Activated T-cell treated with anti-CD3 and anti-CD28 coated beads for 4 hours (primary cell): ENCODE results near the gene IFITM10.

ENCODE experiments used
- DNase-seq: peaks from one replicate; pipeline ENCODE4 v3.0.0-alpha.2; 2020

The IFITM10 gene

DNA sequence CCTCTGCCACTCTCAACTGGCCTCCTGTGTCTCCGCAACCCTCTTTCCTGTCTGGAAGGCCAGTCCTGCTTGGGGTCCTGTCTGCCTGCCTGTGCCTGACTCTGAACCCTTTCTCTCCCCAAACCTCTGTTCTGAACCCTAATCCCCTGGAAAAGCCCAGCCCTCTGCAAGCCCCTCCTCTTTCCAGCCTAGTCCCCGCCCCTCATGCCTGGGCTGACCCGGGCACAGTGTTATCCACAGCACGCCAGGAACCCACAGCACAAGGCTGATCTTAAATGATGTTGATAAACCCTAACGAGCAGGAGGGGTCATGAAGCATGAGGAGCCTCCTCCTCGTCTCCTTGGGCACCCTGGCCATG is at the start of gene IFITM10:
TSS of gene IFITM10 (minus strand) at position 115 of the 359 bp plus-strand sequence. CDS start 153 bp downstream, outside the sequence.
- no peak for DNase-seq

DNA sequence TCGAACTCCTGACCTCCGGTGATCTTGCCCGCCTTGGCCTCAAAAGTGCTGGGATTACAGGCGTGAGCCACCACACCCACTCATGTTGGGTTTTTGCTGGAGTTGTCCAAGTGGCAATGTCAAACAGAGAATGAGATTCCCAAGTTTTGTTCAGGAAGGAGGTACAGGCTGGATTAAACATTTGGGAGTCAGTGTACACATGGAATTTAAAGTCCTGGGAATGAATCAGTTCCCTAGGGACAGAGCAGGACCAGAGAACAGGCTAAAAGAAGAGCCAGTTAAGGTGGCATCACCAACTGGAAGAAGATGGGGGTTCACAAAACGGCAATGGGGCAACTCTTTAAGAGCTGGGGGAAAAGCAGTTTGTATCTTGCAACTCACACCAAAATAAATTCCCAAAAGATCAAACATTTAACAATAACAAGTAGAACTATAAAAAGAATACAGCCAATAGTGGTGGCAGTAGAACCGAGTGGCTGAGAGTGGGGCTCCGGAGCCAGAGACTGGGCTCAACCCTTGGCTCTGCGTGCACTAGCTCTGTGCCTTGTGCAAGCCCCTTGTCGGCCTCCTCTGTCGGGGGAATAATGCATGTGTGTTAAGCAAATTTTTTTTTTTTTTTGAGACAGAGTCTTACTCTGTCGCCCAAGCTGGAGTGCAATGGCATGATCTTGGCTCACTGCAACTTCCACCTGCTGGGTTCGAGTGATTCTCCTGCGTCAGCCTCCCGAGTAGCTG is 47.2 kb upstream of the IFITM10 start:
- no peak for DNase-seq

DNA sequence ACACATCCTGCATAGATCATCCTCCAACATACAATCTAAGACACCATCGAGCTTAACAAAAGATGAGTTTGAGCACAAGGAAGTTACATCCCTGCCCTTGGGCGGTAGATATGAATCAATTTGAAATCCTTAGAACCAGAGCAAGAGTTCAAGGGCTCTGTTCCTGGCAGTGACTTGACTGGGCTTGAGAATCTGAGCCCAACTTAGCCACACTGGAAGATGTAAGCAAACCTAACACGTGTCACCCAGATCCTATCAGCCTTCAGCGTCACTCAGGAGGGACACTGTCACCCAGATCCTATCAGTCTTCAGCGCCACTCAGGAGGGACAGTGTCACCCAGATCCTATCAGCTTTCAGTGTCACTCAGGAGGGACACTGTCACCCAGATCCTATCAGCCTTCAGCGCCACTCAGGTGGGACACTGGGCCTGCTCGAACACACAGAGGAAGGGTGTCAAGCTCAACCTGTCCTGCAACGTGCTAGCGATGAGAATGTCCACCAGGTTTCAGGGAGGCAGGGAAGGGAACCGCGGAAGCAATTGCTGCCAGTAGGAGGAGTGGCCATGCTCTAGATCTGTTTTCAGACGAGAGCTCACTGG is 46.1 kb upstream of the IFITM10 start:
- DNase-seq: no peak

GRCh38 chr11:1793081-1793480 is 42.7 kb upstream of the IFITM10 start:
- DNase-seq: no peak

DNA sequence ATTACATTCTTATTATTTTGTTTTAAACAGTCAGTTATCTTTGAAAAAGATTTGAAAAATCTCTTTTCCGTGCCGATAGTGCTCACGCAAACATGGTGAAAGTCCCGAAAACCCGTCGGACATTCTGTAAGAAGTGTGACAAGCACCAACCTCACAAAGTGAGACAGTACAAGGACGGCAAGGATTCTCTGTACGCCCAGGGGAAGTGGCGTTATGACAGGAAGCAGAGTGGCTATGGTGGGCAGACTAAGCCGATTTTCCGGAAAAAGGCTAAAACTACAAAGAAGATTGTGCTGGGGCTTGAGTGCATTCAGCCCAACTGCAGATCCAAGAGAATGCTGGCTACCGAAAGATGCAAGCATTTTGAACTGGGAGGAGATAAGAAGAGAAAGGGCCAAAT is 42.1 kb upstream of the IFITM10 start:
- DNase-seq: no peak

- no peak for DNase-seq
These were observed 41.5 kb upstream of the IFITM10 start for GRCh38 chr11:1791912-1792311.

DNA sequence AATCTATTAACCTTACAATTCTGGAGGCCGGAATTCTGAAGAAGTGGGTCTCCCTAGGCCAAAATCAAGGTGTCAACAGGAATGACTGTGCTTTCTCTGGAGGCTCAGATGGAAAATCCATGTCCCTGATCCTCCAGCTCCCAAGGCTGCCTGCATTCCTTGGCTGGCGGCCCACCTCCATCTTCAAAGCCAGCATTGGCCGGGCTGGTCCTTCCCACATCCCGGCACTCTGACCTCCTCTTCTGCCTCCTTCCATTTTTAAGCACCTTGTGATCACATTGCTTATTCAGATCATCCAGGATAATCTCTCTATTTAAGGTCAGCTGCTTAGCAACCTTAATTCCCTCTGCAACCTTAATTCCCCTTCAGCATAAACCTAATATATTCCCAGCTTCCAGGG is 36.1 kb upstream of the IFITM10 start:
- DNase-seq: no peak

DNA sequence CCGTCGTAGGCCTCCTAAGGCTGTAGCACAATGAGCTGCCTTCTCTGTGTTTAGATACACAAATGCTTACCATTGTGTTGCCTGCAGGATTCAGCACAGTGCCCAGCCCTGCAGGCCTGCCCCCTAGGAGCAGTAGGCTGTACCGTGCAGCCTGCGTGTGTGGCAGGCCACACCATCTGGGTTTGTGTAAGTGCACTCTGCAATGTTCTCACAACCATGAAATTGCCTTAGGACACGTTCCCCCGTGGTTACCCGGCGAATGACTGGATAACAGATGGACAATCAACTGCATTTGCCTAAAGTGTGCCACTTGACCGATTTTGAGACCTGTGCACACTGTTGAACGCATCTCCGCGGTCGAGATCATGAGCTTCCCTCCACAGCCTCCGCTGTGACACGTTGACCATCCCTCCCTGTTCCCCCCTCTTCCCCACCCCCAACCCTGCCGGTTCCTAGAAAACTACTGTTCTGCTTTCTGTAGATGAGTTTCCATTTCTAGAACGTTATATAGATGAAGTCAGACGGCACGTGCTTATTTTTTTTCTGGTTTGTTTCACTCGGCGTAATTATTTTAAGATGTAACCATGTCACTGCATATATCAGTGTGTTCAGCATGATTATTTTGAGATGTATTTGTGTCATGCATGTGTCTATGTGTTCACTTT is 35.5 kb upstream of the IFITM10 start:
- no peak for DNase-seq

- no peak for DNase-seq
These were observed 34.6 kb upstream of the IFITM10 start for GRCh38 chr11:1784761-1785650.

GRCh38 chr11:1783725-1784529 is 33.5 kb upstream of the IFITM10 start:
- no peak for DNase-seq

- DNase-seq: no peak
These were observed 32.7 kb upstream of the IFITM10 start for GRCh38 chr11:1782831-1783724.

GRCh38 chr11:1782031-1782590 is 31.7 kb upstream of the IFITM10 start:
- DNase-seq: no peak

DNA sequence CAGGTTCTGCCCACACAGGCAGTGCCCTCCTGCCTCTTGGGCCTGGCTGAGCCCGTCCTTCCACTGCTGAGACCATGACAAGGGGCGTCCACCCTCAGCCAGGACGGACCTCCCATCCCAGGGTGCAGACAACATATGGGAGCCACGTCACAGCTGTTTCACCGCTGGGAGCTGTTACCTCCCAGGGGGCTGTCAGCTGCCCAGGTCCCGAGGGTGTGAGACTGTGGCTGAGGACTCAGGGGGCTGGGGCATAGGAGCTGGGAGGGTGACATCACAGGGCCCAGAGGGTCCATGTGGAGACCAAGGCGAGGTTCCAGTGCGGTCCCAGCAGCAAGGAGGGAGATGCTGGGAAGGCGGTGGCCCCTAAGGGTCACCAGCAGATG is 31.2 kb upstream of the IFITM10 start:
- no peak for DNase-seq

GRCh38 chr11:1780700-1781592 is 30.6 kb upstream of the IFITM10 start:
- DNase-seq: no peak

GRCh38 chr11:1779806-1780699 is 29.7 kb upstream of the IFITM10 start:
- no peak for DNase-seq

DNA sequence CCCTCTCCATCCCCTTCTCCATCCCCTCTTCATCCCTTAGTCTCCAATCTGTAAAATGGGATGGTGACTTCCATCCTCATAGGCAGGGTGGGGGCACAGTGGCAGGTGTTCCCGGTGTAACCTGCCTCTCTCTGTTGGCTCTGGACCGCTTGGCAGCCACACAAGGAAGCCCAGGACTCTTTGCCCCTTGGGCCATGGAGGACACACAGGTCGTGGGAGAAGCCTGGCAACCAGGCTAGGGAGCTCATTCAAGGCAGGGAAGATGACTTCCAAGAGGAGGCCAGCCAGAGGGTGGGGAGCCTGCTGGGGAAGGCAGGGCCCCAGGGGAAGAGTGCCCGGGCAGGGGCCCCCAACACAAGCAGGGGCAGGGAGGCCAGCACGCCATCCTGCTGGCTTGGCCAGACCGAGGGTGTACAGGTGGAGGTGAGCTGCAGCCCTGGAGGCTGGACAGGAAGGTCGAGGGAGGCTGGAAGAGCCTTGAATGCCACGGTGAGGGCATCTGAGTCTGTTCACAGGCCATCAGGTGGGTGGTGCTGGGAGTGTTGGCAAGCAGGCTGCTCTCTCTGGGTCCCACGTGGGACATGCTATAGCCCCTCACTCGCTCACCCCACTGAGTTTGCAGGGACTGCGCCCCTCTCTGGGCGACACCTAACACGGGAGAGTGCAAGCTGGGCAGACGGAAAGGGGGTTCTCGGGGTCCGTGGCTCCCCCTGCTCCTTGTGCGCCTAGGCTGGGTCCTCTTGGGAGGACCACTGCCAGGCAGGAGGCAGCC is 28.8 kb upstream of the IFITM10 start:
- DNase-seq: no peak

DNA sequence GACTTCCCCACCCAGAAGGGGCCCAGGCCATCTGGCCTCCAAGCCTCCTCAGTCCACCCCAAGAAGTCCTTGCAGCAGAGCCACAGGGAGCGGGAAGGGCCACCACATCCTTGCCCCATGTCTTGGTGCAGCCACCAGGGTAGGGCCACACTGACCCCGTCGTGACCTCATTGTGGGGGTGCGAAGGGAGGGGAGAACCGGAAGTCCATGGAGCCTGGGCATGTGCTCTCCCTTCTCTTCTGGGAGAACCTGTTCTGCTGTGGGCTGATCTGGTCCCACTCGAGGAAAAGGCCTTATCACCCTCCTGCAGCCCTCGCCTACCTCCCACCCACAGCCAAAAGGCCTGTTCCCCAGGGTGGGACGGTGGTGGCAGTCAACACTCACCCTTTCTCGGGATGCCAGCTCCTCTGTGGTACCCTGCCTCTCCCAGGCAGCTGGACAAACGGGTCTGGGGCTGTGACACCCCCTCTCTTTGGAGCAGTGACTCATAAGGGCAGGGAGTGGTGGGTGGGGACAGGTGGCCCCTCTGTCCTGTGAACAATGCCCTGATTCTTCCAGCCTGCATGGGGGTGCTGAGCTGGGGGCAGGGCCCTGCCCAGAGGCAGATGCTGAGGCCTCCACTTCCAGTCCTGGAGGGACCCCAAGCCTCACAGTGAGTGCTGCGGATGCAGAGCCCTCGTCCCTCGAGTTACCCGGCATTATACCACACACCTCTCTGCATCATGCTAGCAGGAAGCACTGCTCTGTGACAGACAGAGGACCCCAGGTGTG is 27.9 kb upstream of the IFITM10 start:
- DNase-seq: no peak
